ENCODE measurements around the gene EED.

The EED gene

GRCh38 chr11:86244522-86245368, at the start of gene EED:
EED (plus strand) TSS chr11:86244753; CDS start chr11:86245230, 477 bp downstream.
- DNase-seq = peak; percentile 95

GRCh38 chr11:86194998-86195397, 49.6 kb upstream of the EED start:
- no peak for DNase-seq

- no peak for DNase-seq
Measured at GRCh38 chr11:86196085-86196696, 48.4 kb upstream of the EED start.

- no peak for DNase-seq
Measured at GRCh38 chr11:86196913-86197312, 47.6 kb upstream of the EED start.

GRCh38 chr11:86197448-86197847, 47.1 kb upstream of the EED start:
- no peak for DNase-seq

- DNase-seq = no peak
Measured at GRCh38 chr11:86198139-86198538, 46.4 kb upstream of the EED start.

- DNase-seq = no peak
Measured at GRCh38 chr11:86199354-86199753, 45.2 kb upstream of the EED start.

- no peak for DNase-seq
Measured at GRCh38 chr11:86201371-86201884, 43.1 kb upstream of the EED start.

- DNase-seq = no peak
Measured at GRCh38 chr11:86202013-86202336, 42.6 kb upstream of the EED start.

- no peak for DNase-seq
Measured at GRCh38 chr11:86204356-86204755, 40.2 kb upstream of the EED start.

- DNase-seq = no peak
Measured at GRCh38 chr11:86205421-86206336, 38.9 kb upstream of the EED start.

- no peak for DNase-seq
Measured at GRCh38 chr11:86206337-86206695, 38.2 kb upstream of the EED start.

- DNase-seq = no peak
Measured at GRCh38 chr11:86207413-86207812, 37.1 kb upstream of the EED start.

GRCh38 chr11:86208572-86208971, 36.0 kb upstream of the EED start:
- DNase-seq = no peak

GRCh38 chr11:86209806-86210657, 34.5 kb upstream of the EED start:
- no peak for DNase-seq

- DNase-seq = no peak
Measured at GRCh38 chr11:86210898-86211297, 33.7 kb upstream of the EED start.

- DNase-seq = no peak
Measured at GRCh38 chr11:86211619-86212018, 32.9 kb upstream of the EED start.

GRCh38 chr11:86212019-86212611, 32.4 kb upstream of the EED start:
- no peak for DNase-seq

GRCh38 chr11:86214710-86215109, 29.8 kb upstream of the EED start:
- DNase-seq = peak; percentile 40

GRCh38 chr11:86218125-86219084, 26.1 kb upstream of the EED start:
- peak; percentile 52 for DNase-seq

All from CD4-positive, alpha-beta T cell treated with Interleukin-15 for 1 hour (primary cell).